Measurements from ENCODE around the gene GMNC. TPM values are rescaled to one million over a fixed set of nuclear protein-coding genes. Genes with fewer than 3 reads are reported as not detected.
"Not testable (repeated sequence)": the region's sequence is repeated elsewhere in the genome, so short reads cannot be mapped to it uniquely, and the experiment has no call there.

GMNC gene
- polyA plus RNA-seq (2012; ENCODE audit: missing spikeins), result not detected

- no peak for TF ChIP-seq POLR2A (IDR thresholded peaks at IDR 0.05; ENCODE audit: low read depth, low read length)
- TF ChIP-seq POLR2AphosphoS5 (IDR thresholded peaks at IDR 0.05; ENCODE audit: low read depth, low read length), result no peak
- no peak for TF ChIP-seq TAF1 (IDR thresholded peaks at IDR 0.05; ENCODE audit: borderline replicate concordance, low read depth, low read length)
- no peak for DNase-seq (ENCODE audit: insufficient read length)
- peak; percentile 79 for FAIRE-seq
Observed at GRCh38 chr3:190862209-190863118, at the start of gene GMNC. Gene GMNC, minus strand, starts transcription at chr3:190862694. Its CDS starts 79 bp downstream, at chr3:190862615.

GRCh38 chr3:190911382-190911781 is 48.9 kb upstream of the GMNC start:
- FAIRE-seq, result no peak
- TF ChIP-seq POLR2A (IDR thresholded peaks at IDR 0.05; ENCODE audit: low read depth, low read length), result no peak
- TF ChIP-seq TAF1 (IDR thresholded peaks at IDR 0.05; ENCODE audit: borderline replicate concordance, low read depth, low read length), result no peak
- no peak for TF ChIP-seq POLR2AphosphoS5 (IDR thresholded peaks at IDR 0.05; ENCODE audit: low read depth, low read length)

GRCh38 chr3:190909908-190910307 is 47.4 kb upstream of the GMNC start:
- DNase-seq (ENCODE audit: insufficient read length), result no peak
- FAIRE-seq, result no peak
- TF ChIP-seq POLR2AphosphoS5 (IDR thresholded peaks at IDR 0.05; ENCODE audit: low read depth, low read length) (no peak), POLR2A (IDR thresholded peaks at IDR 0.05; ENCODE audit: low read depth, low read length) (no peak), TAF1 (IDR thresholded peaks at IDR 0.05; ENCODE audit: borderline replicate concordance, low read depth, low read length) (no peak)

More at GRCh38 chr3:190911382-190911781, 48.9 kb upstream of the GMNC start:
- no peak for DNase-seq (ENCODE audit: insufficient read length)

- TF ChIP-seq POLR2A (IDR thresholded peaks at IDR 0.05; ENCODE audit: low read depth, low read length), result no peak
- no peak for TF ChIP-seq TAF1 (IDR thresholded peaks at IDR 0.05; ENCODE audit: borderline replicate concordance, low read depth, low read length)
- no peak for TF ChIP-seq POLR2AphosphoS5 (IDR thresholded peaks at IDR 0.05; ENCODE audit: low read depth, low read length)
- FAIRE-seq, result no peak
- DNase-seq (ENCODE audit: insufficient read length), result no peak
Observed at GRCh38 chr3:190903156-190903555, 40.7 kb upstream of the GMNC start.

GRCh38 chr3:190902292-190902691 is 39.8 kb upstream of the GMNC start:
- no peak for FAIRE-seq
- no peak for DNase-seq (ENCODE audit: insufficient read length)
- TF ChIP-seq POLR2A (IDR thresholded peaks at IDR 0.05; ENCODE audit: low read depth, low read length) (no peak), TAF1 (IDR thresholded peaks at IDR 0.05; ENCODE audit: borderline replicate concordance, low read depth, low read length) (no peak), POLR2AphosphoS5 (IDR thresholded peaks at IDR 0.05; ENCODE audit: low read depth, low read length) (no peak)

- TF ChIP-seq POLR2A (IDR thresholded peaks at IDR 0.05; ENCODE audit: low read depth, low read length) (no peak), POLR2AphosphoS5 (IDR thresholded peaks at IDR 0.05; ENCODE audit: low read depth, low read length) (no peak), TAF1 (IDR thresholded peaks at IDR 0.05; ENCODE audit: borderline replicate concordance, low read depth, low read length) (no peak)
- FAIRE-seq (no peak), DNase-seq (ENCODE audit: insufficient read length) (no peak)
Observed at GRCh38 chr3:190892395-190892902, 30.0 kb upstream of the GMNC start.

GRCh38 chr3:190886945-190887344 is 24.5 kb upstream of the GMNC start:
- TF ChIP-seq TAF1 (IDR thresholded peaks at IDR 0.05; ENCODE audit: borderline replicate concordance, low read depth, low read length), result no peak
- no peak for TF ChIP-seq POLR2A (IDR thresholded peaks at IDR 0.05; ENCODE audit: low read depth, low read length)
- TF ChIP-seq POLR2AphosphoS5 (IDR thresholded peaks at IDR 0.05; ENCODE audit: low read depth, low read length), result no peak
- no peak for DNase-seq (ENCODE audit: insufficient read length)
- no peak for FAIRE-seq

- DNase-seq (ENCODE audit: insufficient read length) (no peak), FAIRE-seq (peak; percentile 92)
- TF ChIP-seq POLR2A (IDR thresholded peaks at IDR 0.05; ENCODE audit: low read depth, low read length) (no peak), TAF1 (IDR thresholded peaks at IDR 0.05; ENCODE audit: borderline replicate concordance, low read depth, low read length) (no peak), POLR2AphosphoS5 (IDR thresholded peaks at IDR 0.05; ENCODE audit: low read depth, low read length) (no peak)
Observed at GRCh38 chr3:190883973-190884832, 21.7 kb upstream of the GMNC start.

- TF ChIP-seq TAF1 (IDR thresholded peaks at IDR 0.05; ENCODE audit: borderline replicate concordance, low read depth, low read length) (no peak), POLR2A (IDR thresholded peaks at IDR 0.05; ENCODE audit: low read depth, low read length) (no peak), POLR2AphosphoS5 (IDR thresholded peaks at IDR 0.05; ENCODE audit: low read depth, low read length) (no peak)
- FAIRE-seq (no peak), DNase-seq (ENCODE audit: insufficient read length) (no peak)
Observed at GRCh38 chr3:190883141-190883540, 20.6 kb upstream of the GMNC start.

GRCh38 chr3:190877925-190878324 is 15.4 kb upstream of the GMNC start:
- no peak for FAIRE-seq
- no peak for DNase-seq (ENCODE audit: insufficient read length)
- TF ChIP-seq POLR2A (IDR thresholded peaks at IDR 0.05; ENCODE audit: low read depth, low read length) (no peak), POLR2AphosphoS5 (IDR thresholded peaks at IDR 0.05; ENCODE audit: low read depth, low read length) (no peak), TAF1 (IDR thresholded peaks at IDR 0.05; ENCODE audit: borderline replicate concordance, low read depth, low read length) (no peak)

GRCh38 chr3:190876433-190876832 is 13.9 kb upstream of the GMNC start:
- DNase-seq (ENCODE audit: insufficient read length); FAIRE-seq: not testable (repeated sequence)

GRCh38 chr3:190875061-190875460 is 12.6 kb upstream of the GMNC start:
- FAIRE-seq; DNase-seq (ENCODE audit: insufficient read length): not testable (repeated sequence)
